Keratinocyte (primary cell): ENCODE data around the gene C3orf49. TPM values are rescaled to one million over a fixed set of nuclear protein-coding genes. Genes with fewer than 3 reads are reported as not detected.

ENCODE experiments used
- DNase-seq: peaks from one replicate; pipeline ENCODE4 v3.0.0-alpha.2; 2011; ENCODE audit warnings: low read depth, missing footprints, low spot score
- FAIRE-seq: peaks from 2 replicates; lab custom pipeline; 2011; peaks lifted over from hg19 to GRCh38; lab: Jason Lieb, UNC
- H2AFZ ChIP-seq: 2 replicates; pipeline ENCODE4 v1.6.0; 2012; ENCODE audit warnings: low read length, control low read depth, inconsistent platforms; ENCODE audit not compliant: control insufficient read depth
- H3K27ac ChIP-seq: 2 replicates; pipeline ENCODE4 v1.5.1; 2011; ENCODE audit warnings: low read length; ENCODE audit not compliant: control insufficient read depth, insufficient read depth
- H3K27me3 ChIP-seq: 3 replicates; pipeline ENCODE4 v1.6.0; 2011; ENCODE audit warnings: low read length; ENCODE audit not compliant: control insufficient read depth, insufficient read depth; ENCODE audit errors: extremely low read depth
- H3K36me3 ChIP-seq, 2 experiments: 2 replicates in 1 of 2; 3 replicates in 1 of 2; pipeline ENCODE4 v1.5.1; 2011; ENCODE audit warnings: low read length in 2 of 2, mild to moderate bottlenecking in 1 of 2; ENCODE audit not compliant: control insufficient read depth in 2 of 2, insufficient read depth in 2 of 2; ENCODE audit errors: extremely low read depth in 1 of 2
- H3K4me1 ChIP-seq: 3 replicates; pipeline ENCODE4 v1.5.1; 2011; ENCODE audit warnings: low read length; ENCODE audit not compliant: control insufficient read depth, insufficient read depth; ENCODE audit errors: extremely low read depth
- H3K4me2 ChIP-seq: 3 replicates; pipeline ENCODE4 v1.6.0; 2011; ENCODE audit warnings: low read depth, low read length; ENCODE audit not compliant: control insufficient read depth, insufficient read depth; ENCODE audit errors: extremely low read depth
- H3K4me3 ChIP-seq, 3 experiments: fragments of 200-600 bp in 1 of 3; sonication (generic) in 1 of 3; 2 replicates in 2 of 3; 3 replicates in 1 of 3; pipeline ENCODE4 v1.5.1; 2011 to 2016; ENCODE audit warnings: low read length in 3 of 3, mild to moderate bottlenecking in 3 of 3, control low read depth in 2 of 3, inconsistent platforms in 1 of 3, low read depth in 1 of 3, mixed read lengths in 1 of 3, mixed run types in 1 of 3, moderate library complexity in 1 of 3; ENCODE audit not compliant: control insufficient read depth in 2 of 3, insufficient read depth in 2 of 3; ENCODE audit errors: extremely low read depth in 1 of 3
- H3K79me2 ChIP-seq: 2 replicates; pipeline ENCODE4 v1.6.0; 2012; ENCODE audit warnings: low read length; ENCODE audit not compliant: control insufficient read depth, insufficient read depth
- H3K9ac ChIP-seq: 3 replicates; pipeline ENCODE4 v1.6.0; 2011; ENCODE audit warnings: low read length; ENCODE audit not compliant: control insufficient read depth, insufficient read depth; ENCODE audit errors: extremely low read depth
- H3K9me1 ChIP-seq: 3 replicates; pipeline ENCODE4 v1.6.0; 2011; ENCODE audit warnings: low read length; ENCODE audit not compliant: control insufficient read depth, insufficient read depth; ENCODE audit errors: extremely low read depth
- H3K9me3 ChIP-seq: 2 replicates; pipeline ENCODE4 v1.5.1; 2012; ENCODE audit warnings: low read depth, low read length; ENCODE audit not compliant: control insufficient read depth
- H4K20me1 ChIP-seq: 3 replicates; pipeline ENCODE4 v1.6.0; 2011; ENCODE audit warnings: low read length; ENCODE audit not compliant: control insufficient read depth, insufficient read depth; ENCODE audit errors: extremely low read depth
- EZH2 ChIP-seq: IDR thresholded peaks from one replicate; pipeline ENCODE4 v1.6.1; 2012; ENCODE audit warnings: inconsistent platforms, mild to moderate bottlenecking, low read length, moderate library complexity
- dilution Hi-C: fragments of 300-500 bp; cut with MboI; formaldehyde crosslinking; loops from one replicate; pipeline ENCODE4 v1.7.0; 2020; ENCODE audit warnings: low sequenced_read_pairs; ENCODE audit not compliant: extremely low pct_ligation_motif_present
- polyA plus RNA-seq, 5 experiments: library from polyadenylated mRNA; depleted of rRNA in 3 of 5; stranded (reverse) in 3 of 5; stranded (forward) in 1 of 5; unstranded in 1 of 5; fragments of >200 nt; gene quantifications; 1 replicate in 1 of 5; 2 replicates in 3 of 5; 3 replicates in 1 of 5; pipeline versions ENCODE4 v1.2.1 to v1.2.3, GENCODE V29; 2011 to 2012; ENCODE audit warnings: missing spikeins in 2 of 5, low read depth in 1 of 5, low replicate concordance in 1 of 5
- TF ChIP-seq, protein P1 (sequence below), 3 experiments: IDR thresholded peaks in 1 of 3; conservative IDR thresholded peaks in 1 of 3; optimal IDR thresholded peaks in 1 of 3; 2 replicates in 2 of 3; 3 replicates in 1 of 3; pipeline versions ENCODE3 to v1.5.1; 2011; ENCODE audit warnings: low read length in 3 of 3, mild to moderate bottlenecking in 3 of 3, moderate library complexity in 2 of 3, control low read depth in 1 of 3, inconsistent platforms in 1 of 3; ENCODE audit not compliant: insufficient read depth in 2 of 3; ENCODE audit errors: extremely low read depth in 1 of 3

The C3orf49 gene
- polyA plus RNA-seq, 1 donor (not counting 4 experiments of a cell fraction or from before 2014, with no cell fraction given), result not detected

DNA sequence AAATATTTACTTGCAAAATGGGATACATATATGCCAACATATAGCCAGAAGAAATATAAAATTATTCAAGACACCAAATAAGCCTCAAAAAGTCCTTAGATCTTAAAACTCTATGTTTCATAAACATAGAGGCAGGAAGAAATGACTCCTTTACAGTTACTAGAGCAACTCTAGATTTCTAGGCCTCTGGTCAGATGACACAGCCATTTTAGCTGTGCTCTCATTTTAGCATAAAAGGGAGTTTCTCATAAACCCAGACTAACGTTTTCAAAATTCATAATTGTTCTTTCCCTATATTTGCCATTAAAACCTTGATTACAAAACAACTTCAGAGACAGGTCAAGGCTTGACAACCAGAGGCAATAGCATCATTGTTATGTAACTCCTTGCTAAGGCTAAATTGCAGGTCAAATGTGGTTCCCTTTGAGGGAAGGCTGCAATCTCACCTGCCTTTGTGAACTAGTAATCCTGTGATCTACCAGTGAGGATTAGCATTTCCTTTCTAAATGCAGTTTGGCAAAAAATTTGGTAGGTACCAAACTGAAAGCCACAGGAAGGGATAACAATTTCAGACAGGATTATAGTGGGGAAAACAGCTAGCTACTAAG, 36.3 kb downstream of the C3orf49 start:
- Histone ChIP-seq H3K9me3 (no peaks in the 10 kb centered on the region), H3K79me2 (peaks cover 66% of the 10 kb centered on the region), H3K4me2 (peak overlapping the region; percentile 25), H4K20me1 (no peaks in the 10 kb centered on the region), H3K9ac (no peak overlapping the region), H2AFZ (no peak overlapping the region), H3K36me3 (no peaks in the 10 kb centered on the region), H3K4me3 (no peak overlapping the region), H3K27ac (peak overlapping the region; percentile 3), H3K4me1 (peaks cover 22% of the 10 kb centered on the region), H3K9me1 (no peaks in the 10 kb centered on the region), H3K27me3 (no peaks in the 10 kb centered on the region)
- DNase-seq (no peak), FAIRE-seq (peak; percentile 81)
- dilution Hi-C loops, result no loop called here
- TF ChIP-seq, protein P1, sequence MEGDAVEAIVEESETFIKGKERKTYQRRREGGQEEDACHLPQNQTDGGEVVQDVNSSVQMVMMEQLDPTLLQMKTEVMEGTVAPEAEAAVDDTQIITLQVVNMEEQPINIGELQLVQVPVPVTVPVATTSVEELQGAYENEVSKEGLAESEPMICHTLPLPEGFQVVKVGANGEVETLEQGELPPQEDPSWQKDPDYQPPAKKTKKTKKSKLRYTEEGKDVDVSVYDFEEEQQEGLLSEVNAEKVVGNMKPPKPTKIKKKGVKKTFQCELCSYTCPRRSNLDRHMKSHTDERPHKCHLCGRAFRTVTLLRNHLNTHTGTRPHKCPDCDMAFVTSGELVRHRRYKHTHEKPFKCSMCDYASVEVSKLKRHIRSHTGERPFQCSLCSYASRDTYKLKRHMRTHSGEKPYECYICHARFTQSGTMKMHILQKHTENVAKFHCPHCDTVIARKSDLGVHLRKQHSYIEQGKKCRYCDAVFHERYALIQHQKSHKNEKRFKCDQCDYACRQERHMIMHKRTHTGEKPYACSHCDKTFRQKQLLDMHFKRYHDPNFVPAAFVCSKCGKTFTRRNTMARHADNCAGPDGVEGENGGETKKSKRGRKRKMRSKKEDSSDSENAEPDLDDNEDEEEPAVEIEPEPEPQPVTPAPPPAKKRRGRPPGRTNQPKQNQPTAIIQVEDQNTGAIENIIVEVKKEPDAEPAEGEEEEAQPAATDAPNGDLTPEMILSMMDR (optimal IDR thresholded peaks at IDR 0.05 in 1 of 3, IDR thresholded peaks at IDR 0.05 in 1 of 3, conservative IDR thresholded peaks at IDR 0.05 in 1 of 3; ENCODE audit: extremely low read depth in 1 of 3, insufficient read depth in 2 of 3, low read length in 3 of 3), result no peak
- TF ChIP-seq EZH2, result no peak

DNA sequence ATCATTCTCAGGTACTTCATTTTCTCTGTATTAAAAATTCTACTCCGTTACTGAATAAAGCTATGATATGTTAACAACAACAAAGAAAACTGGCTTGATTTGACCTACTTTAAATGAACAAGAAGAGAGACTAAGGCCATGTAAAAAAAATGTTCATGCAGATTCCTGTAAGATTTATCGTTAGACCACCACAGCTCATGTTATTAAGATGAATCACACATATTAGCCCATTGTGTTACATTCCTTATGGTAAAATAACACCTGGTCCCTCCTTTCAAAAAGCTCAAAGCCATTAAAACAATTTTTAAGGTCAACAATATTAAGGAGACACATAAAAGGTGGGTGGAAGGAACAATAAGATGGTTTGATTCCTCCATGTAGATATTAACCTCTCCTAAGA, 38.2 kb downstream of the C3orf49 start:
- Histone ChIP-seq H4K20me1 (no peaks in the 10 kb centered on the region), H2AFZ (no peak overlapping the region), H3K4me3 (no peak overlapping the region), H3K4me1 (peaks cover 26% of the 10 kb centered on the region), H3K9me3 (no peaks in the 10 kb centered on the region), H3K79me2 (peaks cover 76% of the 10 kb centered on the region), H3K9ac (no peak overlapping the region), H3K27ac (no peak overlapping the region), H3K27me3 (no peaks in the 10 kb centered on the region), H3K36me3 (no peaks in the 10 kb centered on the region), H3K9me1 (peaks cover 3% of the 10 kb centered on the region), H3K4me2 (peak overlapping the region; percentile 52)
- FAIRE-seq (peak; percentile 55), DNase-seq (no peak)
- no peak for TF ChIP-seq EZH2
- TF ChIP-seq, protein P1 (optimal IDR thresholded peaks at IDR 0.05 in 1 of 3, IDR thresholded peaks at IDR 0.05 in 1 of 3, conservative IDR thresholded peaks at IDR 0.05 in 1 of 3; ENCODE audit: extremely low read depth in 1 of 3, insufficient read depth in 2 of 3, low read length in 3 of 3), result no peak
- dilution Hi-C loops, result no loop called here
